22Rv1 (cell line): ENCODE measurements around the gene GPATCH8.

Experiments
- CTCF ChIP-seq: fragments of 450-650 bp; IDR thresholded peaks from 2 replicates; pipeline ENCODE4 v1.5.1; 2017; ENCODE audit warnings: mild to moderate bottlenecking
- ZFX ChIP-seq: fragments of 450-650 bp; IDR thresholded peaks from 2 replicates; pipeline ENCODE4 v1.6.1; 2017; ENCODE audit warnings: antibody characterized with exemption, borderline replicate concordance

- TF ChIP-seq CTCF (no peak), ZFX (no peak)
Measured at GRCh38 chr17:44448412-44448811, 54.8 kb downstream of the GPATCH8 start.
